HG03460 (cell line): ENCODE data around the gene LEF1.

Experiments used
- ATAC-seq: cut with Tn5 transposase; IDR thresholded peaks from one replicate; pipeline ENCODE4 v1.9.1; 2021; ENCODE audit not compliant: unreplicated experiment

Gene LEF1

DNA sequence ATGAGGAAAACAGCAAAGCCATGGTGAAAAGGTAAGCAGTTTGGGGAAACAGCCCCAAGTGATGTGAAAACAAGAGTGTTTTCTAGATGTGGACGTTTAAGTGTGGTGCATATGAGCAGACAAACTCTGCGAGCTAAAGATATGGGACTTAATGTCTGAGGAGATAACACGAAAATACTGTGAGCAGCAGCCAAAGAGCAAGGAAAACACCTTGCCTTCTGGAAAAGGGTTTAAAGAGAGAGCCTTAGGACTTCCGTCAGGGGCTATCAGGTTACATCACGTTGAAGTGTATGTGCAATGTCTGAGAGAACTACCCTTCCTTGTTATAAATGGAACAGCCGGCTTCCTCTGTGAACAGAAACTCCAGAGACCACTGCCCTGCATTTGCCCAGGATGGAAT is 54.2 kb downstream of the LEF1 start:
- no peak for ATAC-seq

GRCh38 chr4:108113229-108113628 is 55.5 kb downstream of the LEF1 start:
- no peak for ATAC-seq

GRCh38 chr4:108111781-108112180 is 57.0 kb downstream of the LEF1 start:
- no peak for ATAC-seq

GRCh38 chr4:108110450-108110849 is 58.3 kb downstream of the LEF1 start:
- ATAC-seq: no peak

DNA sequence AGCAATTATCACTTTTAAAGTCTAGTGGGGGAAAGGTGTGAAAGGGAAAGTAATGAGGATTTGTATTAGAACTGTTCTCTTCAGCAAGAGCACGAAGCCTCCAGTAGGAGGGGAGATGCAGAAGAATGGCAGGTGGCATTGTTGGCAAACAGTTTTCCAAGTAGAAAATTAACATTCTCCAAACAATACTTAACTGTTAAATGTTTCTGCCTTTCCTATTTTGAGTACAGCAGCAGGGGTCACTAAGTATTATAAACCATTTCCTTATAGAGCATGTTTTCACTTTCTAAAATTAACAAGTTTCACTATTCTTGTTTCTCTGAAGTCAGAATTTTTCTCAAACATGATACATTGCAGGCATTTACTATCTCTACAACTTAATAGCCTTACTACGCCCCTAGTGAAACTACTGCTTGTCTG is 58.7 kb downstream of the LEF1 start:
- peak; percentile 75 for ATAC-seq

DNA sequence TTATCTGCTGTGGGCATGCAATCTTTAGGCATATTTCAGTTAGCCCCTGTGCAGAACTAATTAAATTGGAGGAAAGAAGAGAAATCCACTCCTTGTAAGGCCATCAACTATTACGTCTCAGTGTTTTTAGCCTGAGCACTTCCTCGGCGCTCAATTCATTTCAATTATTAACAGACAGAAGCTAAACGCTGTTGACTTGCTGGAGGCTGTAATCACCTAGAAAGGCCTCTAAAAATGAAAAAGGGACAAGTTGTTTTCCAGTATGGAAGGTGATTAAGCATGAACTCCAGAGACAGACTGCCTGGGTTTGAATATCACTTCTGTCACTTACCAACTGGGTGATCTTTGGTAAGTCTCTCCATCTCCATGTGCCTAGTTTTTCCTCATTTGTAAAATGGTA is 59.6 kb downstream of the LEF1 start:
- no peak for ATAC-seq

- ATAC-seq: no peak
Measured at GRCh38 chr4:108107729-108108382, 60.9 kb downstream of the LEF1 start.

GRCh38 chr4:108107101-108107500 is 61.6 kb downstream of the LEF1 start:
- no peak for ATAC-seq

GRCh38 chr4:108106186-108106585 is 62.5 kb downstream of the LEF1 start:
- ATAC-seq: no peak

GRCh38 chr4:108103099-108103862 is 65.5 kb downstream of the LEF1 start:
- ATAC-seq: no peak

DNA sequence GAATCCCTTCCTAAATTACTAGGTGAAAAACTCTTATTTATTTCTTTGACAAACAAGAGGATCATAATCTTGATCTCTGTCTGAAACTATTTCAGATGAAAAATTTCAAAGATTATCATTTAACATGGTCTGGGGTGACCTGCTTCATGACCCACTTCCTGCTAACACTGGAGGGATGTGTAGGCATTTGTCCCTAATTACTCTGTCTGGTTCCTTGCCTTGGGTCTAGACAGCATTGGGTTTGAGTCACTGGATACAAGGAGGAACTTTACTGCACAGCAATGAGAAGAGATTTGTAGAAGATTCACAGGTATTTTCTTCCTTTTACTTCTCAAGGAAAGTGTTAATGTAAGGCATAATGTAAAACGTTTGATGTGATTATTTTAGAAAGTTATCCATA is 67.9 kb downstream of the LEF1 start:
- ATAC-seq: no peak

GRCh38 chr4:108099838-108100237 is 68.9 kb downstream of the LEF1 start:
- no peak for ATAC-seq

GRCh38 chr4:108097990-108098553 is 70.7 kb downstream of the LEF1 start:
- no peak for ATAC-seq

DNA sequence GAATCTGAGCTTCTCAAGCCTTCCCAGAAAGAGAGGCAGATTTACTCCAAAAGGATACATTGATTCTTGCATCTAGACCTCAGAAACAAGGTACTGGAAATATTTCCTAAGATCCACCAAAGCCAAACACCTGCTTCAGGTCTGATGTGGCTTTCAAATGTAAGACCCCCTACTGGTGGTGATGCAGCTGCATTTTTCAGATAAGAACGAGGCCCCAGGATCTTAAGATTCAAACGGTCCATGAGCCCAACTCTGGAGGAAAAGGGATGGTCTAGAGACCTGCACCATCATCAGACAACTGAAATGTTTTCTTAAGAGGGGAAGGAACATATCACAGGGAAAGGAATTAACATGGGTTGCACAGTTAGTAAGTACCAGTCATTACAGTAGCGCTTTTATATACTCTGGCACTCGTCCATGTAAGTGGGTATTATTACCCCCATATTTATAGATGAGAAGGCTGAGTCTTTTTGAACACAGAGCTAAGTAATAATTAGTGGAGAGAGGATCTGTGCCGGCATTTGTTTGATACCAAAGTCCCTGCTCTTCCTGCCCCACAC is 73.7 kb downstream of the LEF1 start:
- no peak for ATAC-seq

GRCh38 chr4:108094131-108094530 is 74.6 kb downstream of the LEF1 start:
- ATAC-seq: no peak

GRCh38 chr4:108092288-108092687 is 76.4 kb downstream of the LEF1 start:
- ATAC-seq: no peak

DNA sequence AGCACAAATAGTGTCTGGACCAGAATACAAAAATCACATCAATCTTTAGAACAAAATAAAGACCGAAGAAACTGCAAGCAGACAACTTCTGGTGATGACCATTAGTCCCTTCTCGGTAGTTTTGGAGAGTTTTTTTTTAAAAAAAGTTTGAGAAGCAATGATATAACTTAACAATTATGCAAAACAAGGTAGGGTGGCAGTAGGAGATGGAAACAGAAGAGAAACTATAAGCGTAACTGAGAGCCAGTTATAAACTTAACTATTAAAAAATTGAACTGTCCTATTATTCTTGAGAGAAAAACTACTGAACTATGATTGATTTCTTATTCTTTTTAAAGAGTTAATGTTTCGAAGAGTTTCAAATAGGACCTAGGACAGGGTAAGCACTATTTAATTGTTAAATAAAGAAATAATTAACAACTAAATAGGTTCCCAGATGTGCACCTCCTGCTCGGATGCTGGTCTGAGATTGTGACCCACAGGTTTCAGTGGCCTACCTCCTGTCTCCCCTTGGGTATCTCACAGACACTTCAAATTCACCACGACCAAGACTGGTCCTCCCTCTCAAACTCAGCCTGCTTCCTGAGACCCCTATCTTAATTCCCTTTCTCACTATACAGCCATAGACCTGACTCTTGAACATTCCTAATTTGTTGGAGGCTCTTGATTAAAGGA is 81.3 kb downstream of the LEF1 start:
- no peak for ATAC-seq

- ATAC-seq: no peak
Measured at GRCh38 chr4:108081256-108081655, 87.5 kb downstream of the LEF1 start.

GRCh38 chr4:108080747-108081146 is 88.0 kb downstream of the LEF1 start:
- no peak for ATAC-seq

DNA sequence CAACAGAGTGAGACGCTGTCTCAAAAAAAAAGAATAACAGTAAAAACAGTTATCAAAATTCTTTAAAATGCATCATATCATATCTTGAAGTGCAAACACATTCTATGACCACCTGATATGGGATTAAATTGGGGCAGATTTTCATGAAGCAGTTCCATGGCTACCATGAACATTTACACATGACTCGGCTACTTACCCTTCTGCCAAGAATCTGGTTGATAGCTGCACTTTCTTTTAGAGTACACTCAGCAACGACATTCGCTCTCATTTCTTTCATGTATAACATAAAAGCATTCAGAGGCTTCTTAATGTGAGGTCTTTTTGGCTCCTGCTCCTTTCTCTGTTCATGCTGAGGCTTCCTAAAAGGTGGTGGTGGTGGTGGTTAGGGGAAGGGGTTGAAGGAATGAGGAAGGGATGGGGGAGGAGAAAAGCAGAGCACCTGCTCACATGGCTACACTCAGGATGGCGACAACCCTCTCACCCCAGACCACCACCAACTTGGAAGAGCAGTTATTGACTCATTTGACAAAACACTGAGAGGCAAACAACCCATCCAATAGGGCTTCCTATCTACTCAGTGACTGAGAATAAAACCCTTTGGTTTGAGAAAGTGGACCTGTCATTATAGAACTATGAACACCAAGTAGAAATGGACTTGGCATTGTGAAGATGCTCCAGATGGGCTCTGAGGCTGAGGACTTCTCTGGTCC is 90.6 kb downstream of the LEF1 start:
- ATAC-seq: no peak

GRCh38 chr4:108072300-108072699 is 96.4 kb downstream of the LEF1 start:
- ATAC-seq: no peak
